HG03103 (cell line): ENCODE results near the gene NUP214.
"Not testable (repeated sequence)": the region's sequence is repeated elsewhere in the genome, so short reads cannot be mapped to it uniquely, and the experiment has no call there.

Experiments
- ATAC-seq: cut with Tn5 transposase; IDR thresholded peaks from one replicate; pipeline ENCODE4 v1.9.1; 2021; ENCODE audit warnings: low read depth; ENCODE audit not compliant: unreplicated experiment

Gene NUP214

DNA sequence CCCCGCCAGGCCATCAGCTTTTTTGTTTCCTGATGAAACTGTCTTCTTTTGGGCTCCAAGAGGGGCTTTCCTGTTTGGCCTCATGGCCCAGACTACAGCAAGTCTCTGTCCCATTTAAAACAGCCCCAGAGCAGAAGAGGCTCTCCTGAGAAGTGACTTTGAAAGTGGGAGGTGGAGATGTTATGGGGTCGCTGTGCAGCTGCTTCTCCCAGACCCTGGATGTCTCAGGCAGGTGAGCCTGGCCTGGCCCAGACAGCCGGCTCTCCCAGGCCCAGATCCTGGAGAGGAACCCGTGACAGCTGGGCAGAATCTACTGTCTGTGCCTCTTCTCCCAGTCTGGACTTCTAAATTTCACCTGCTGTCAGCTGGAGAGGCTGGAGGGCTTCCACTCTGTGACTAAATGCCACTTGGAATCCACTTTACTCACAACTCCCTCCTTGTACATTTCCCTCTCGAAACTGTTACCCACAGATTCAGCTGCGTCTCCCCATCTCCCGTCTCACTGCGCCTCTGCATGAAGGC is 130.4 kb downstream of the NUP214 start:
- no peak for ATAC-seq

DNA sequence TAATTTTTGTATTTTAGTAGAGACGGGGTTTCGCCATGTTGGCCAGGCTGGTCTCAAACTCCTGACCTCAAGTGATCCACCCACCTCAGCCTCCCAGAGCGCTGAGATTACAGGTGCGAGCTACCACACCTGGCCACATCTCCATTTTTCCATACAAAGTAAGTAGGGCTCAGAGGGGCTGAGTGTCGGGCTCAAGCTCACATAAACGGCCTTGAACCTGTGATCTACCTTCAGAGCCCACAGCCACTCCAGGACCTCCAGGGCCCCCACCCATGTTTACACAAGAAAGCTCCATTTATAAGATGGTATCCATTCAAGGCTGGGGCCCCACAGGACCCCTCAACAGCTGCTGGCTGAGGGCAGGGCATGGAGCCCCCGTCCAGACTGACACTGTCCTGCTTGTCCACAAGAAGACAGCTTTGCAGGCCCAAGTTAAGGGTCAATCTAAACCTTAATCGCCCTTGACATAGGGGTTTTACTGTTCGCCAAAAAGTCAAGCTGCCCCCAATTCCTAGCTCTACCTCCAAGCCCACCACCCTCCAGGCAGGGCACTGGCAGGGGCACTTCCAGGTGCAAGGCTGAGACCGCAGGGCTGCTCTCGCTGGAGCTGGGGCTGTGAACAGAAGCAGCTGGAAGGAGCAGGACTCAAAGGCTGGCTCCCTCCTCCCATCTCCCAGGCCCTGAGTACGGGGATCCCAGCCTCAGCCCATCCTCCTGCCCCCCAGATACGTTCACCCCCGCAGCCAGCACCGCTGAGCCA is 132.1 kb downstream of the NUP214 start:
- ATAC-seq = no peak

DNA sequence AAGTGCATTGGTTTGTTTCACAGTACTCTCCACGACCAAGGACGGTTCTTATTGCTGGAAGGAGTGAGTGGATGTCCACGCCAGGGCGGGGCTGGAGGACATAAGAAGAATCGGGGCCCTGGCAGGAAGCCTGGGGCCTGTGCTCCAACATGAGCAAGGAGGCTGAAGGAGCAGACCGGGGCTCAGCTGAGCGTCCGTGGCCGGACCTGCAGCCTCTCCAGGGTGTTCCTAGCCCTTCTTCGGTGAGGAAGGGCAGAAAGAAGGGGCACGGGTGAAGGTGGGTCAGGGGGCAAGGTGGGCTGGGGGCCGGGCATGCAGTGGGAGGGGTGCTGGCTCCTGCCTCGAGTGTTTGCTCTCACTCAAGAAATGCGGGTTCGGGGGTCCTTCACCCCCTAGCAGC is 132.8 kb downstream of the NUP214 start:
- no peak for ATAC-seq

DNA sequence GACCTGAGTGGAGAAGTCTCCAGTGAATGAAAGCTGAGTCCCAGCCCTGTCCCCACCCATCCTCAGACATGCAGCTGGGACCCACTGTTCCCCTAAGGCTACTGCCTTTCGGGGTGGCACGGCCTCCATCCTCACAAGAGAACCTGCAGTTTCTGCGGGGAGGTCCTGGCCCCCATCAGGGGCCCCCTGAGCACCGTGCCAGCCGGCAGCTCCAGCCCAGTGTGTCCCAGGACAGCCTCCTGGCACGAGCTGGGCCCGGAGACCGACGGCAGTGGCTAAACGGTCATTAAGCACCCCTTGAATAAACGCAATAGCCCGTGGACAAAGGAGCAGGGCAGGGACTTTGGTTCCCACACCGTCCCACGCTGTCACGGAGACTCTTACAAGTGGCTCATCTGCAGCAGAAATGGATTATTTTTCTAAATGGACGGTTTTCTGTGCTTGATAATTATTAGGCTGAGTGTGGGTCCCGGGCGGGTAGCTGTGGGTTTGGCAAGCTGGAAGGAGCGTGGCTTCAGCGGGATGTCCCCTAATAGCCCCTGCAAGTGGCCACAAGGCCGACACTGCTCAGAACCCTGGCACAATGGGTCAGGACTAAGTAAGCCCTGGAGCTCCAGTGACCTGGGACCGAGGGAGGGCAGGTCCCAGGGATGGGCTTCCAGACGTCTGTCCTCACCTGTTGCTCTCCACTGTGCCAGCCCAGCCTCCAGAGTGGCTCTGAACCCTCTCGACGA is 133.5 kb downstream of the NUP214 start:
- ATAC-seq = no peak

DNA sequence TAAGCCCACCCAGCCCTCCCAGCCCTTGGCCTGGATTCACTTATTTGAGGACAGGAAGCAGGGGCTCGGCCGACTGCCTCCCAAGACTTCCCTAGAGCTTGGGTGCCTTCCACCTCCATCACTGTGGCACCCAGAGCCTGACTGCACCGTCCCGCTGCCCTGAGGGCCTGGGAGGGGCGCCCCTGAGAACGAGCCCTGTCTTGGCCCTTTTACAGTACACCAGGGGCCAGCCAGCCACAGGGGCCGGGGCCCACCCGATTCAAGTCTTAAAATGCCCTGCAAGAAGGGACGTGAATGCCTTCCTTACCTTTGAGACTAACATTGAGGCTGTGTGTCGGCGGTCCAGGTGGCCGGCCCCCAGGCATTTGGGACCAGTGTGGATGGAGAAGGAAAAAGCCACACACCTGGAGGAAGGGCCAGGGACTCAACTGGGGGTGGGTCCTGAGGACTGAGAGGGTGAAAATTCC is 134.1 kb downstream of the NUP214 start:
- no peak for ATAC-seq

DNA sequence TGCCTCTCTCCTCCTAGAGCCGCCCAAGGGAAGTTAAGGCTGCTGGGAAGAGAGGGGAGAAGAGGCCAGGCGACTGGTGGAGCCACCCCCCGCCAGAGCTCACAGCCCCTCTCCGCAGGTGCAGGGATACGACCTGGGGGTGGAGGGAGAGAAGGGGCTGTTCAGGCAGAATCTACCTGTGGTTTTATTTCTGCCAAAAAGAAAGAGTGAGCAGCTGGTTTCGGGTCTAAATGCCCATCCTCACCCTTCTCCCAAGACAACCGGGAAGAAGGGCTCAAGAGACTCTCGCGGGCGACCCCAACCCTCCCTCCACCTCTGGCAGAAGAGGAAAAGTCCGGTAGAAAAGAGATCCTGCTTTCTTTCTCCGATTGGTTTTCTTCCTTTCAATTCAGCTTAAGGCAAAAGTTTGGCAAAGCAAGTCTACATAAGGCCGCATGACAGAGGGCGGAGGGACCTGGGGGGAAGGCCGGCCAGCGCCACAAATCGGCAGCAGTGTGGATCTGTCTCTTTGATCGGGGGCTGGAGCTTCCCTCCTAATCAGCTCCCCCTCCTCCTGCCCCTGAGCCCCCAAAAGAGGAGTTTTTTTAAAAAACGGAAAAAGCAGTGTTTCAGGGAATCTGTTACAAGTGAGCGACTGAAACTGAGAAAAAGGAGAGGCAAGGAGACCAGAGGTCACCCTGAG is 134.7 kb downstream of the NUP214 start:
- ATAC-seq = no peak

DNA sequence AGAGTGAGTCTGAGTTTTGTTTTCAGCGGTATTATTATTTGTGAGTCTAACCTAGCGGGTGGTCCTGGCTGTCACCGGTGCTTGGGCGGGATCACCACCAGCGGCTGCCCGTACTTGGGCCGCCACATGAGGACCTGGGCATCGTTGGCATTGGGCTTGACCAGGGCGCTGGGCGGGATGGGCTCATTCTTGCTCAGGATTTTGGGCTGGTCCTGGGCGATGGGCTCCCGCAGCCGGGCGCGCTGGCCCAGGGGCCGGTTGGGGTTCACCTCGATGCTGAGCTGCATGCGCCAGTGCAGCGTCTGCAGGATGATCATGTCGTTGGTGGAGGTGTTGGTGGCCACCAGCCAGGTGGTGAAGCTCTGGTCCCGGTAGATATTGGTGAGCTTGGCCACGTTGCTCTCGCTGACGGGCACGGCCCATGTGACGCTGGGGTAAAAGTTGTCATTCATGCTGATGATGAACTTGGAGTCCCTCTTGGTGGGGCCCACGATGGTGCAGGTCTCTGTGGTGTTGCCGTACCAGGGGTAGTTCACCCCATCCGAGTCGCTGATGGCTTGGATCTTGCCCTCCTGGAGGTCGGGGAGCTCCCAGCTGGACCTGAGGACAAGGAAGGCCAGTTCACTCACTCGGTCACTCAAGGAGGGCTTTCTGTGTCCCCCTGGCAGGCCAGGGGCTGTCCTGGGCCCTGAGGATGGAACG is 135.5 kb downstream of the NUP214 start:
- no peak for ATAC-seq

DNA sequence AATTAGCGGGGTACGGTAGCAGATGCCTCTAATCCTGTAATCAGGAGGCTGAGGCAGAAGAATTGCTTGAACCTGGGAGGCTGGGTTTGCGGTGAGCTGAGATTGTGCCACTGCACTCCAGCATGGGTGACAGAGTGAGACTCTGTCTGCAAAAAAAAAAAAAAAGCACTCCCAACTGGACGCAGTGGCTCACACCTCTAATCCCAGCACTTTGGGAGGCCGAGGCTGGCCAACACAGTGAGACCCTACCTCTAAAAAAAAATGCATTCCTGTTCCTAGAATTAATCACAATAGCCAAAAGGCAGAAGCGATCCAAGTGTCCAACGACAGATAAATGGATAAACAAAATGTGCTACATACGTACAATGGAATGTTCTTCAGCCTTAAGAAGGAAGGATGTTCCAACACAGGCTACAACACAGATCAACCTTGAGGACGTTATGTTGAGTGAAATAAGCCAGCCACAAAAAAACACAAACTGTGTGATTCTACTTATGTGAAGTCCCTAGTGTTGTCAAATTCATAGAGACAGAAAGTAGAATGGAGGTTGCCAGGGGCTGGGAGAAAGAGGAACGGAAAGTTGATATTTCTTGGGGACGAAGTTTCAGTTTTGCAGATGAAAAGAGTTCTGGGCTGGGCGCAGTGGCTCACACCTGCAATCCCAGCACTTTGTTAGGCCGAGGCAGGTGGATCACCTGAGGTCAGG is 137.1 kb downstream of the NUP214 start:
- no peak for ATAC-seq

DNA sequence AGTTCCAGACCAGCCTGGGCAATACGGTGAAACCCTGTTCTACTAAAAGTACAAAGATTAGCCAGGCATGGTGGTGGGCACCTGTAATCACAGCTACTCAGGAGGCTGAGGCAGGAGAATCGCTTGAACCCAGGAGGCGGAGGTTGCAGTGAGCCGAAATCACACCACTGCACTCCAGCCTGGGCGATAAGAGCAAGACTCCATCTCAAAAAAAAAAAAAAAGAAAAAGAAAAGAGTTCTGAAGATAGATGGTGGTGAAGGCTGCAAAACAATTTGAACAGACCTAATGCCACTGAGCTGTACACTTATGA is 137.6 kb downstream of the NUP214 start:
- not testable (repeated sequence) for ATAC-seq

DNA sequence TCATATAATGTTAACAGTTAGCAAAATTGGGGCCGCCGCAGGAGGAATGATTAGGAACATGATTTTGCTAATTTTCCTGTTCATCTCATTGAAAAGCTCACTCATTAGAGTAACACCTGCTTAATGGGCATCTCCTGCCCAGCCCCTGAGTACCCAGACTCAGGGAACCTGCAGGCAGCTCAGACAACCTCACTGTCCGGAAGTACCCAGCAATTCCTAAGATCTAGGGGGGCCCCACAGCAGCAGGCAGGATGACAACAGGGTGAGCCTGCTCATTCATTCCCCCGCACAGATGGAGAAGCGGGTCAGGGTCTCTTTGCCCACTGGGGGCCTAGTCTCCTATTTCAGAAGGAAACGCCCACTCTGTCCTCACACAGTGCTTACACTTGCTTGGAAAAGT is 138.3 kb downstream of the NUP214 start:
- no peak for ATAC-seq

DNA sequence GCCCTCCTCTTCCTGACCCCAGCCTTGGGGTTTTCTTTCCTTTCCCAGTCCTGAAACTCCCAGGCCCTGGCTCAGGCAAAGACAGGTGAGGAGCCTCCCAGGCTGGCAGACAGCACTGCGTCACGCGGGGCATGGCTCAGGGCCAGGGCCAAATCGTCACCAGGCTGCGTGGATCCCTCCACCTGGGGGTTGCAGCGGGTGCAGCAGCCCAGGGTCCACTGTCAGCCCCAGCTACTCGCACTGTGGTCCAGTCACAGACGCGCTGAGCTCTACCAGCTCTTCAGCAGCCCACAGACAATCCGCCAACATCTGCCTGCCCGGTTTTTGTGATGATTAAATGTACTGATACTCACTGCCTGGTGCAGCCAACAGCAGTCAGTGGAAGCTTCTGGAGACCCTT is 138.8 kb downstream of the NUP214 start:
- no peak for ATAC-seq

DNA sequence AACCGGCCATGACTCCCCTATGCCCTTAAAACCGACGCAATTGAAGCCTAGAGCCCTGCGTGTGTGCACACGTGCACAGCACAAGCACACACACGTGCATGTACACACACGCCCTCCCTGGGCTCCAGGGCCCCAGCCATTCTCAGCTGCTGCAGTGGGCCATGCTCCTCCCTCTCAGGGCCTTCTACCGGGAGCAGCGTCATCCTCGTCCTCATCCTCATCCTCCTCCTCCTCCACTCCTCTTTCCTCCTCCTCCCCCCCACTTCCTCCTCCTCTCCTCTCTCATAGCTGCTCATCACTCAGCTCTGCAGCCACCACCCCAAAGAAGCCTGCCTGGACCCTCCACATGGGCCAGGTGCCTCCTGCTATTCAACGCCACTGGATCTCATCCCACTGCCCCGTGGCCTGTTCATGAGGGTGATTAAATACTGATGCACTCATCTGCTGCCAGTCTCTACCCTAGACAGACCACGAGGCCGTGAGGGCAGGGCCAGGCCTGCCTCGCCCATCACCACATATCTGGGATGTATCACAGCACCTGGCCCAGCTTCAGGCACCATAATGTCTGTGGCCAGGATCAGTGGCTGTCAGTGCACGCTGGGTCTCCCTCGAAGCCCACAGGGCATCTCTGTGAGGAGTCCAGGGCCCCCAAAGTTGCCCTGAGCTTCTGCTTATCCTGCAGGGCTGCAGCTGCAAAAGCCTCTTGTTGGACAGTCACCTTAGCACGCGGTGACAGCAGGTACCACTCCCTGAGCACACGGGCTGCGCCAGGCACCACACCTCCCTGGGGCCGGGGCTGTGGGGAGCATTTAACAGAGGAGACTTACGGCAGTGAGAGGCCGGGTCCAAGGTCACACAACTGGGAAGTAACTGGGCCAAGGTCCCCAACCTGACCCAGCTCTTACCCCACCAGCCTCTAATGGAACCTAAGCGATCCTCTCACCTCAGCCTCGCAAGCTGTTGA is 141.2 kb downstream of the NUP214 start:
- no peak for ATAC-seq

DNA sequence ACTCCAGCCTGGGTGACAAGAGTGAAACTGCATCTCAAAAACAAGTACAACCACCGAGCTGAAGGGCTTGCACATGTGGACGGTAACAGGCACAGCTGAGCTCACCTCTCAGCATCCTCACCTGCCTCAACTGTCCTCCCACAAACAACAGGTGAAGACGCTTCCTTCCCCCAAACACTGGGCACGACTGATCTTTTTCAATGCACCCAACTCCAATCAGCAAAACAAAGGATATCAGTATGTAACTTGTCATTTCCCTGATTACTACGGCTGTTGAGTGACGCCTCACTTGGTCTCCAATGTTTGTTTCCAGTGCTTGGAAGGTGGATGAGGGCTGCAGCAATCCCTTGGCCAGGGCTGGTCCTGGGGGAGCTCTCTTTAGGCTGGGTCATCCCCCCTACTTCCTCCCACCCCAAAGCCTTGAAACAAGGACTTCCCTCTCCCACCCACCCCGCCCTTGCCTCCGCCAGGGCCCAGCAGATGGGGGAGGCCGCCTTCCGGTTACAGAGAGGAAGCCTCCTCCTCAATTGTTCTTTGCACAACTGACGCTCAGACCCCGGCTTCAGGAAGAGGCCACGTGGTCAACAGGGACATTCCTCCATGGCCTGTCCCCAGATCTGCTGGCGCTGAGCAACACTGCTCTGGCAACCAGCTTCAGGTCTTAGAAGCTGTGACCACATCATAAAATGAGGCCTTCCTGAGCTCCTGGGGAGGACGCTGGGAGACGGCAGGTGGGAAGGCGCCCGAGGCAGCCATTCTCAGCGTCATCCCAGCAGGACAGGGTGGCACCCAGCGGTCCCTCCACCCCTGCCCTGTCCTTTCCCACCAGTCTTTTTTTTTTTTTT is 145.0 kb downstream of the NUP214 start:
- no peak for ATAC-seq

DNA sequence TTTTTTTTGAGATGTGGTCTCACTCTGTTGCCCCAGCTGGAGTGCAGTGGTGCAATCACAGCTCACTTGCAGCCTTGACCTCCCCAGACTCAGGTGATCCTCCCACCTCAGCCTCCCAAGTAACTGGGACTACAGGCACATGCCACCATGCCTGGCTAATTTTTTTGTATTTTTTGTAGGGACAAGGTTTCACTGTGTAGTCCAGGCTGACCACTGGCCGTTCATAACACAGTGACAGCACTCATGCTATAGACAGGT is 145.6 kb downstream of the NUP214 start:
- not testable (repeated sequence) for ATAC-seq

DNA sequence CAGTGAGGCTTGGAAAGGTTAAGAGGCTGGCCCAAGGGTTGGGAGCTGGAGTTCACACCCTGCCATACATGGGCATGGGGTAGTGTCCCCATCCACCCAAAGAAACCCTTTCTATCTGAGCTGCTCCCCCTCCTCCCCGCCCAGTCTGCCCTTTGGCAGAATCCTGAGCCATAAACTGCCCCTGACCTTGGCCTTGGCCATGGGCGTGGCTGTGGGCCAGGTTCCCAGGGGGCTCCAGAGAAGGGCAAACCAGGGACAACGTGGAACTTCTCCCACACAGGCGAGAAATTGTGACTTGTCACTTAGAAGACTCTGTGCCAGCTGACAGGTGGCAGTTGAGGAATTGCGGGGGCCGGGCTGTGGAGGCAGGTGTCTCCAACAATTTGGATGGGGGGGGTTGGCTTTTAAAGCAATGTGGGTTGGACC is 146.1 kb downstream of the NUP214 start:
- no peak for ATAC-seq

DNA sequence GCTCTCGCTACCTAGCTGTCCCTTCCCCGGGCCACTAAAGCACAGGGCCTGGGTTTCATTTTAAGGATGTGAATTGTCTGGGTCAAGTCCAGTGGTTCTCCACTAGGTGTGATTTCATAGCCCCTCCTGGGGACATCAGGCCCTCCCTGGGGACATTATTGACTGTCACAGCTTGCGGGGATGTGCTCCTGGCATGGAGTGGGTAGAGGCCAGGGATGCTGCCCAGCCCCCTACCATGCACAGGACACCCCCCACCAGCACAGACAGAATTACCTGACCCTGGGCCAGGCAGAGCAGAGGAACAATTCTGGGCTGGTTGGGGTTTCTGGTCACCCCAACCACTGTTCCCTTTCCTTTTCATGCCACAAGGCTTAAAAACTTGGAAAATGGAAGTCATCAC is 146.8 kb downstream of the NUP214 start:
- no peak for ATAC-seq

DNA sequence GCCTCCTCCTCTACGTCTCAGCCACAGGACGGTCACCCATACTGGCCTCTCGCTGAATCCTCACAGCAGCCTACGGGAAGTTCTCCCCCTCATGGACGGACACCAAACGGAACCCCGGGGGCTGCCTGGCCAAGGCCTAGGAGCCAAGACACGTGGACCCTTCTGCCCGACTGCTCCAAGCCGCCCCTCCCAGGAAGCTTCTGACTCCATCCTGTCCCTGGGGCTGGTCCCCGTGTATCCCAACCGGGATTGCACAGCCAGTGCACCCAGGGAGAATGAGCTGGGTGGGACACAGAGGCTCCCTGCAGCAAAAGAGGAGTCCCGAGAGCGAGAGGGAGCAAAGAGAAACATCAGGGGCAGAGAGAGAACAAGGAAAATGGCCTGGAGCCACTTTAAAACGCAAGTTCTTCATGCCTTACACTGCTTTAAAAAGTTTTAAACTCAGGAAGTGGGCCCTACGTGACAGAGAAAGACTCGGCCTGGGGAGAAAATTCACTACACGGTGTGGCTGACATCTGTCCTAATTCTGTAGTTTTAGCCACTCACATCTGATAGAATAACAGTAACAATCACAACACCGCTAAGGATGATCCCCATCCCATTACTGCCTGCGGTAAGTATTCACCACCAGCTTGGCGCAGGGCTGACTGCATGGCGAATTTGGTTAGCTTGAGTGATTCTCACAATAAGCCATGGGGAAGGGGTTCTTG is 147.9 kb downstream of the NUP214 start:
- no peak for ATAC-seq
